IMR-90 (cell line): ENCODE measurements around the gene APOH. TPM values are rescaled to one million over a fixed set of nuclear protein-coding genes. Genes with fewer than 3 reads are reported as not detected.

Experiments
- ATAC-seq: fragments of 200-7000 bp; cut with Tn5 transposase; 2 replicates; pipeline ENCODE4 v1.9.1; 2020; ENCODE audit warnings: low read depth, mild to moderate bottlenecking, moderate library complexity
- BruUV-seq: library from RNA; stranded (reverse); fragments of 400-500 nt; replicated peaks from 2 replicates; lab custom pipeline; 2021; lab: Mats Ljungman, UMichigan
- CTCF ChIA-PET: fragments of 300-600 bp; formaldehyde crosslinking; extraction: SDS; loops from one replicate; lab custom pipeline; 2021; ENCODE audit warnings: antibody characterized with exemption; lab: Yijun Ruan, JAX
- POLR2A ChIA-PET: fragments of 300-600 bp; sonication (Branson Sonifier 250); formaldehyde crosslinking; loops from one replicate; lab custom pipeline; 2022; ENCODE audit warnings: antibody characterized with exemption; ENCODE audit not compliant: unreplicated experiment; lab: Charles Lee
- DNase-seq: peaks from one replicate; pipeline ENCODE4 v3.0.0; 2013
- H2AFZ ChIP-seq: replicated peaks from 2 replicates; pipeline ENCODE3; 2013; ENCODE audit warnings: low read length, mild to moderate bottlenecking; ENCODE audit not compliant: poor library complexity
- H2AK5ac ChIP-seq: 2 replicates; pipeline ENCODE4 v1.6.1; 2013; ENCODE audit warnings: low read depth, low read length, inconsistent platforms
- H2AK9ac ChIP-seq: replicated peaks from 2 replicates; pipeline ENCODE3; 2013; ENCODE audit warnings: mild to moderate bottlenecking, low read depth, low read length, moderate library complexity; ENCODE audit not compliant: poor library complexity
- H2BK120ac ChIP-seq: 2 replicates; pipeline ENCODE4 v1.6.1; 2013; ENCODE audit warnings: low read depth, low read length, inconsistent platforms
- H2BK15ac ChIP-seq: 3 replicates; pipeline ENCODE4 v1.6.1; 2013; ENCODE audit warnings: low read depth, low read length, inconsistent platforms
- H2BK20ac ChIP-seq: 2 replicates; pipeline ENCODE4 v1.6.1; 2013; ENCODE audit warnings: low read depth, mild to moderate bottlenecking, inconsistent platforms, low read length, moderate library complexity
- H2BK5ac ChIP-seq: 2 replicates; pipeline ENCODE4 v1.6.1; 2013; ENCODE audit warnings: mild to moderate bottlenecking, low read depth, low read length, inconsistent platforms; ENCODE audit not compliant: poor library complexity, severe bottlenecking
- H3K14ac ChIP-seq: replicated peaks from 2 replicates; pipeline ENCODE4 v1.6.1; 2013; ENCODE audit warnings: low read depth, low read length, inconsistent platforms
- H3K18ac ChIP-seq: 2 replicates; pipeline ENCODE4 v1.6.1; 2013; ENCODE audit warnings: low read depth, low read length, control low read depth
- H3K23ac ChIP-seq: 2 replicates; pipeline ENCODE4 v1.6.1; 2013; ENCODE audit warnings: low read depth, low read length, inconsistent platforms
- H3K27ac ChIP-seq: 2 replicates; pipeline ENCODE4 v1.5.1; 2013; ENCODE audit warnings: mild to moderate bottlenecking, control low read depth, low read length; ENCODE audit not compliant: insufficient read depth
- H3K27me3 ChIP-seq: 2 replicates; pipeline ENCODE4 v1.6.1; 2013; ENCODE audit warnings: low read length; ENCODE audit not compliant: control insufficient read depth, insufficient read depth
- H3K36me3 ChIP-seq: 2 replicates; pipeline ENCODE4 v1.6.1; 2013; ENCODE audit warnings: low read length, mixed read lengths; ENCODE audit not compliant: control insufficient read depth, insufficient read depth
- H3K4ac ChIP-seq: 2 replicates; pipeline ENCODE4 v1.6.1; 2013; ENCODE audit warnings: low read depth, low read length, inconsistent platforms
- H3K4me1 ChIP-seq: 2 replicates; pipeline ENCODE4 v1.6.1; 2013; ENCODE audit warnings: low read length, mixed read lengths; ENCODE audit not compliant: control insufficient read depth, insufficient read depth
- H3K4me2 ChIP-seq: 2 replicates; pipeline ENCODE4 v1.6.1; 2013; ENCODE audit warnings: low read depth, mild to moderate bottlenecking, control low read depth, low read length, moderate library complexity
- H3K4me3 ChIP-seq: 2 replicates; pipeline ENCODE4 v1.5.1; 2013; ENCODE audit warnings: low read depth, mild to moderate bottlenecking, control low read depth, low read length, moderate library complexity; ENCODE audit not compliant: insufficient read depth
- H3K56ac ChIP-seq: 2 replicates; pipeline ENCODE4 v1.6.1; 2013; ENCODE audit warnings: low read length, inconsistent platforms; ENCODE audit not compliant: insufficient read depth; ENCODE audit errors: extremely low read depth
- H3K79me1 ChIP-seq, 2 experiments: 2 replicates each; pipeline ENCODE4 v1.6.1; 2013; ENCODE audit warnings: low read length in 2 of 2, inconsistent platforms in 1 of 2, low read depth in 1 of 2
- H3K9ac ChIP-seq: 2 replicates; pipeline ENCODE4 v1.6.1; 2013; ENCODE audit warnings: low read depth, low read length, control low read depth
- H3K9me1 ChIP-seq: 2 replicates; pipeline ENCODE4 v1.6.1; 2013; ENCODE audit warnings: low read length, inconsistent platforms; ENCODE audit not compliant: insufficient read depth
- H3K9me3 ChIP-seq: 2 replicates; pipeline ENCODE4 v1.6.1; 2013; ENCODE audit warnings: low read length; ENCODE audit not compliant: control insufficient read depth, insufficient read depth
- H4K20me1 ChIP-seq: 2 replicates; pipeline ENCODE4 v1.6.1; 2013; ENCODE audit warnings: low read length, inconsistent platforms; ENCODE audit not compliant: insufficient read depth
- H4K5ac ChIP-seq: 2 replicates; pipeline ENCODE4 v1.6.1; 2013; ENCODE audit warnings: mild to moderate bottlenecking, low read depth, low read length, control low read depth
- H4K8ac ChIP-seq, 2 experiments: 2 replicates each; pipeline ENCODE4 v1.6.1; 2013; ENCODE audit warnings: low read depth in 2 of 2, low read length in 2 of 2, control low read depth in 1 of 2, inconsistent platforms in 1 of 2
- H4K91ac ChIP-seq: 2 replicates; pipeline ENCODE4 v1.6.1; 2013; ENCODE audit warnings: low read depth, low read length, inconsistent platforms; ENCODE audit not compliant: insufficient read depth
- BHLHE40 ChIP-seq: fragments of 150-350 bp; IDR thresholded peaks from 2 replicates; pipeline ENCODE4 v1.6.1; 2016; ENCODE audit warnings: mild to moderate bottlenecking, low read depth, low read length
- CTCF ChIP-seq: conservative IDR thresholded peaks from 2 replicates; pipeline ENCODE4 v1.5.1; 2012; ENCODE audit warnings: mild to moderate bottlenecking, low read depth, low read length, improper control_type of control experiment
- FOS ChIP-seq: fragments of 150-350 bp; IDR thresholded peaks from 2 replicates; pipeline ENCODE4 v1.6.1; 2016; ENCODE audit warnings: low read depth, low read length
- RAD21 ChIP-seq: IDR thresholded peaks from 2 replicates; pipeline ENCODE4 v1.6.1; 2012; ENCODE audit warnings: low read length, improper control_type of control experiment
- SMC3 ChIP-seq: fragments of 150-350 bp; IDR thresholded peaks from 2 replicates; pipeline ENCODE4 v1.6.1; 2016; ENCODE audit warnings: low read depth, mild to moderate bottlenecking, antibody characterized with exemption, low read length, moderate library complexity
- WGBS, 2 experiments: methylation state at CpG; one replicate each; pipeline versions ENCODE4 v1.1.5 to v1.1.7; 2013; ENCODE audit warnings: missing lambda C conversion rate in 2 of 2; ENCODE audit not compliant: insufficient read length in 1 of 2; ENCODE audit errors: extremely low coverage in 2 of 2; 5-methylcytosine and 5-hydroxymethylcytosine counted together
- dilution Hi-C: fragments of 300-500 bp; cut with HindIII; formaldehyde crosslinking; loops from one replicate; pipeline ENCODE4 v1.14.3; 2018; ENCODE audit warnings: low sequenced_read_pairs; ENCODE audit not compliant: unreplicated experiment
- in situ Hi-C: fragments of 300-500 bp; cut with MboI; formaldehyde crosslinking; loops from 3 replicates; pipeline ENCODE4 v1.14.3; 2019; ENCODE audit warnings: low sequenced_read_pairs, inconsistent platforms, mixed read lengths
- intact Hi-C: fragments of 100-400 bp; cut with micrococcal nuclease; formaldehyde crosslinking; loops from 2 replicates; pipeline ENCODE4 v1.10.0; 2022
- polyA plus RNA-seq, 3 experiments: library from polyadenylated mRNA; depleted of rRNA; stranded (reverse); fragments of >200 nt; gene quantifications; 2 replicates each; pipeline ENCODE4 v1.2.3, GENCODE V29; 2012; ENCODE audit warnings: low replicate concordance in 1 of 3
- total RNA-seq: library from RNA; depleted of rRNA; stranded (reverse); fragments of >200 nt; gene quantifications from 2 replicates; pipeline ENCODE4 v1.2.3, GENCODE V29; 2012

Gene APOH
- total and polyA plus RNA-seq, 2 of the 4 experiments (the other 2 are of a cell fraction), result not detected

- H2BK15ac ChIP-seq, result no peak overlapping the region
- no peaks in the 10 kb centered on the region for H3K36me3 ChIP-seq
- BruUV-seq, result no TSS peak
- no peak overlapping the region for H4K91ac ChIP-seq
- no peak for TF ChIP-seq CTCF
- no peak for TF ChIP-seq SMC3
- TF ChIP-seq FOS, result no peak
- TF ChIP-seq BHLHE40, result no peak
- no peak for TF ChIP-seq RAD21
- POLR2A ChIA-PET, result no interaction called here
- no peak overlapping the region for H3K56ac ChIP-seq
- H3K27me3 ChIP-seq, result peaks cover 19% of the 10 kb centered on the region
- H3K79me1 ChIP-seq, result no peaks in the 10 kb centered on the region
- ATAC-seq, result no peak
- H3K14ac ChIP-seq, result no peak overlapping the region
- CTCF ChIA-PET, result interaction anchor here (1.3 kb wide), 1 partner anchor 10 kb away, joined by 3 read pairs; no protein-coding TSS in a partner anchor
- no peak overlapping the region for H3K4me2 ChIP-seq
- no peak for DNase-seq
- no peak overlapping the region for H3K9ac ChIP-seq
- H3K9me1 ChIP-seq, result no peaks in the 10 kb centered on the region; the same call in 1 of the 2 replicates
- no peak overlapping the region for H3K4ac ChIP-seq
- no peak overlapping the region for H3K23ac ChIP-seq
- H3K18ac ChIP-seq, result no peak overlapping the region
- H2BK20ac ChIP-seq, result no peak overlapping the region
- dilution Hi-C loops, result no loop called here
- H3K9me3 ChIP-seq, result no peaks in the 10 kb centered on the region
- H4K8ac ChIP-seq, result no peak overlapping the region
- no peak overlapping the region for H4K5ac ChIP-seq
- H2BK5ac ChIP-seq, result no peak overlapping the region
- no peak overlapping the region for H2AK9ac ChIP-seq
- no peak overlapping the region for H2AFZ ChIP-seq
- intact Hi-C loops, result no loop called here
- no peak overlapping the region for H2AK5ac ChIP-seq
- no peaks in the 10 kb centered on the region for H3K4me1 ChIP-seq
- WGBS, 2 experiments, result 53% methylated on average over 2 of the region's 11 CpGs; no CpG with 5 or more reads in 1 of the 2 experiments
- in situ Hi-C loops, result no loop called here
- no peak overlapping the region for H2BK120ac ChIP-seq
- no peak overlapping the region for H3K4me3 ChIP-seq
- no peaks in the 10 kb centered on the region for H4K20me1 ChIP-seq
- H3K27ac ChIP-seq, result no peak overlapping the region
These were observed 7.3 kb downstream of the APOH start for GRCh38 chr17:66221755-66222530.
